ENCODE data around the gene CCDC57.

DNA sequence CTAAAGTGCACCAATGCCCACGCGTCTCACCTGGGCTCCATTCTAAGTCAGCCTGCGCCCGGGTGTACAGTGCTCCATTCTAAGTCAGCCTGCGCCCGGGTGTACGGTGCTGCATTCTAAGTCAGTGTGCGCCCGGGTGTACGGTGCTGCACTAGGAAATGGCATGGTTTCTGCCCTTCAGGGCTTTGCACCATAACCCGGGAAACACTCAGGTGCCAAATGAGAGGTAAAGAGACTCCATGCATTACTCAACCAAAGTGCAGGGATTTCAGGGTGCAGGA is 85.4 kb downstream of the CCDC57 start:
- no peak for TF ChIP-seq CTCF (IDR thresholded peaks at IDR 0.05; ENCODE audit: borderline replicate concordance, extremely low read depth, low read length, poor library complexity, severe bottlenecking)
- no peak for TF ChIP-seq EZH2 (IDR thresholded peaks at IDR 0.05; ENCODE audit: borderline replicate concordance, low read depth, low read length, severe bottlenecking)
